CD14-positive monocyte (primary cell): ENCODE measurements around the gene CEP72. TPM values are rescaled to one million over a fixed set of nuclear protein-coding genes. Genes with fewer than 3 reads are reported as not detected.

ENCODE experiments used
- DNase-seq, 3 donors: peaks; one replicate each; pipeline ENCODE4 v3.0.0-alpha.2; 2011 to 2022
- H2AFZ ChIP-seq: 2 replicates; pipeline ENCODE4 v1.6.0; 2012; ENCODE audit warnings: mild to moderate bottlenecking, low read depth, low read length, inconsistent platforms; ENCODE audit not compliant: insufficient read depth, poor library complexity, severe bottlenecking
- H3K27ac ChIP-seq, 2 donors: 1 replicate in 1 of 2; 2 replicates in 1 of 2; pipeline ENCODE4 v1.5.1; 2012 to 2013; ENCODE audit warnings: low read length in 2 of 2, control low read depth in 1 of 2, inconsistent platforms in 1 of 2, low read depth in 1 of 2, mild to moderate bottlenecking in 1 of 2
- H3K27me3 ChIP-seq, 2 donors: one replicate each; pipeline versions ENCODE4 v1.6.0 to v1.6.1; 2011 to 2013; ENCODE audit warnings: low read length in 2 of 2; ENCODE audit not compliant: control insufficient read depth in 2 of 2, insufficient read depth in 2 of 2
- H3K36me3 ChIP-seq, 2 donors: replicated peaks in 1 of 2; 1 replicate in 1 of 2; 2 replicates in 1 of 2; pipeline versions ENCODE4 v1.5.1 to v1.6.1; 2012 to 2013; ENCODE audit warnings: low read length in 2 of 2, control low read depth in 1 of 2, inconsistent platforms in 1 of 2, mild to moderate bottlenecking in 1 of 2; ENCODE audit not compliant: insufficient read depth in 2 of 2, control insufficient read depth in 1 of 2
- H3K4me1 ChIP-seq, 2 donors: 1 replicate in 1 of 2; 2 replicates in 1 of 2; pipeline versions ENCODE4 v1.5.1 to v1.6.1; 2012 to 2013; ENCODE audit warnings: low read length in 2 of 2, control low read depth in 1 of 2, inconsistent platforms in 1 of 2, mild to moderate bottlenecking in 1 of 2, moderate library complexity in 1 of 2; ENCODE audit not compliant: insufficient read depth in 2 of 2, control insufficient read depth in 1 of 2
- H3K4me2 ChIP-seq: replicated peaks from 2 replicates; pipeline ENCODE3; 2012; ENCODE audit warnings: low read length, moderate library complexity, mild to moderate bottlenecking; ENCODE audit not compliant: poor library complexity, severe bottlenecking; ENCODE audit errors: extremely low read depth
- H3K4me3 ChIP-seq, 3 experiments: fragments of 200-600 bp in 1 of 3; sonication (generic) in 1 of 3; replicated peaks in 1 of 3; 1 replicate in 2 of 3; 2 replicates in 1 of 3; pipeline ENCODE4 v1.5.1; 2011 to 2013; ENCODE audit warnings: low read length in 3 of 3, mild to moderate bottlenecking in 3 of 3, control low read depth in 2 of 3, low read depth in 2 of 3, inconsistent platforms in 1 of 3, moderate library complexity in 1 of 3
- H3K79me2 ChIP-seq: 2 replicates; pipeline ENCODE4 v1.6.0; 2012; ENCODE audit warnings: mild to moderate bottlenecking, control low read depth, inconsistent platforms, low read length, moderate library complexity; ENCODE audit not compliant: insufficient read depth
- H3K9ac ChIP-seq: 2 replicates; pipeline ENCODE4 v1.6.0; 2017; ENCODE audit warnings: low read length, mild to moderate bottlenecking; ENCODE audit not compliant: insufficient read depth, poor library complexity, severe bottlenecking
- H3K9me3 ChIP-seq, 2 donors: replicated peaks in 1 of 2; 1 replicate in 1 of 2; 2 replicates in 1 of 2; pipeline versions ENCODE4 v1.5.1 to v1.6.1; 2012 to 2013; ENCODE audit warnings: low read length in 2 of 2, control low read depth in 1 of 2; ENCODE audit not compliant: control insufficient read depth in 1 of 2, insufficient read depth in 1 of 2
- H4K20me1 ChIP-seq: 2 replicates; pipeline ENCODE4 v1.6.0; 2012; ENCODE audit warnings: mild to moderate bottlenecking, low read length, control low read depth, moderate library complexity; ENCODE audit not compliant: insufficient read depth
- H3K27ac Mint-ChIP-seq, 7 donors: one replicate each; pipeline ENCODE4 v1.8.0; 2020; ENCODE audit warnings: mild to moderate bottlenecking in 7 of 7, mixed read lengths in 7 of 7, moderate library complexity in 6 of 7, inconsistent platforms in 2 of 7
- H3K27me3 Mint-ChIP-seq, 3 donors: one replicate each; pipeline ENCODE4 v1.8.0; 2021 to 2022; ENCODE audit warnings: low read depth in 3 of 3, mild to moderate bottlenecking in 3 of 3, mixed read lengths in 3 of 3, moderate library complexity in 3 of 3, inconsistent platforms in 1 of 3
- H3K36me3 Mint-ChIP-seq, 2 donors: one replicate each; pipeline ENCODE4 v1.8.0; 2020; ENCODE audit warnings: mixed read lengths in 2 of 2, inconsistent platforms in 1 of 2, mild to moderate bottlenecking in 1 of 2
- H3K4me1 Mint-ChIP-seq: one replicate; pipeline ENCODE4 v1.8.0; 2020; ENCODE audit warnings: mild to moderate bottlenecking, mixed read lengths
- H3K4me3 Mint-ChIP-seq, 2 donors: one replicate each; pipeline ENCODE4 v1.8.0; 2020; ENCODE audit warnings: mild to moderate bottlenecking in 2 of 2, mixed read lengths in 2 of 2, moderate library complexity in 1 of 2
- H3K9me3 Mint-ChIP-seq, 7 donors: one replicate each; pipeline ENCODE4 v1.8.0; 2020 to 2022; ENCODE audit warnings: mixed read lengths in 7 of 7, mild to moderate bottlenecking in 6 of 7, moderate library complexity in 6 of 7, inconsistent platforms in 2 of 7
- WGBS: methylation state at CpG from one replicate; pipeline ENCODE4 v1.1.5; 2013; ENCODE audit warnings: missing lambda C conversion rate; ENCODE audit not compliant: insufficient coverage; 5-methylcytosine and 5-hydroxymethylcytosine counted together
- intact Hi-C, 2 donors: fragments of 100-400 bp; cut with micrococcal nuclease; formaldehyde crosslinking; loops; one replicate each; pipeline versions ENCODE4 v1.15.0 to v1.15.1; 2023
- polyA plus RNA-seq, 3 donors: library from polyadenylated mRNA; depleted of rRNA in 1 of 3; unstranded in 2 of 3; stranded (reverse) in 1 of 3; fragments of 300-500 nt in 2 of 3; fragments of >200 nt in 1 of 3; fragmentation: Illumina TruSeq in 2 of 3; gene quantifications; 1 replicate in 2 of 3; 2 replicates in 1 of 3; pipeline ENCODE4 v1.2.3, GENCODE V29; 2012 to 2021
- TF ChIP-seq, protein P1 (sequence below): fragments of 200-600 bp; IDR thresholded peaks from one replicate; pipeline ENCODE4 v1.8.0; 2022; ENCODE audit warnings: antibody characterized with exemption, mild to moderate bottlenecking

Gene CEP72
- polyA plus RNA-seq, 3 donors, result 0.13 to 2.1 (median 0.24) TPM

GRCh38 chr5:598564-598890 is 13.6 kb upstream of the CEP72 start:
- H3K4me3 Mint-ChIP-seq, result peak overlapping the region in 1 of 2 donors; percentile 5
- peaks cover 4% of the 10 kb centered on the region for H3K4me1 Mint-ChIP-seq
- no peaks in the 10 kb centered on the region for H3K36me3 Mint-ChIP-seq
- Histone ChIP-seq H3K27ac (no peak overlapping the region), H3K27me3 (peaks cover 15 to 40% of the 10 kb centered on the region in 2 donors), H3K4me3 (no peak overlapping the region), H3K36me3 (no peaks in the 10 kb centered on the region), H3K4me2 (no peak overlapping the region), H2AFZ (no peak overlapping the region), H3K9me3 (no peaks in the 10 kb centered on the region), H3K79me2 (no peaks in the 10 kb centered on the region), H4K20me1 (no peaks in the 10 kb centered on the region), H3K4me1 (no peaks in the 10 kb centered on the region), H3K9ac (no peak overlapping the region)
- peak overlapping the region in 1 of 7 donors; percentile 3 for H3K27ac Mint-ChIP-seq
- TF ChIP-seq, protein P1, sequence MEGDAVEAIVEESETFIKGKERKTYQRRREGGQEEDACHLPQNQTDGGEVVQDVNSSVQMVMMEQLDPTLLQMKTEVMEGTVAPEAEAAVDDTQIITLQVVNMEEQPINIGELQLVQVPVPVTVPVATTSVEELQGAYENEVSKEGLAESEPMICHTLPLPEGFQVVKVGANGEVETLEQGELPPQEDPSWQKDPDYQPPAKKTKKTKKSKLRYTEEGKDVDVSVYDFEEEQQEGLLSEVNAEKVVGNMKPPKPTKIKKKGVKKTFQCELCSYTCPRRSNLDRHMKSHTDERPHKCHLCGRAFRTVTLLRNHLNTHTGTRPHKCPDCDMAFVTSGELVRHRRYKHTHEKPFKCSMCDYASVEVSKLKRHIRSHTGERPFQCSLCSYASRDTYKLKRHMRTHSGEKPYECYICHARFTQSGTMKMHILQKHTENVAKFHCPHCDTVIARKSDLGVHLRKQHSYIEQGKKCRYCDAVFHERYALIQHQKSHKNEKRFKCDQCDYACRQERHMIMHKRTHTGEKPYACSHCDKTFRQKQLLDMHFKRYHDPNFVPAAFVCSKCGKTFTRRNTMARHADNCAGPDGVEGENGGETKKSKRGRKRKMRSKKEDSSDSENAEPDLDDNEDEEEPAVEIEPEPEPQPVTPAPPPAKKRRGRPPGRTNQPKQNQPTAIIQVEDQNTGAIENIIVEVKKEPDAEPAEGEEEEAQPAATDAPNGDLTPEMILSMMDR, result no peak
- intact Hi-C loops, result no loop called here
- H3K9me3 Mint-ChIP-seq, result peaks cover 0 to 8% (median 0%) of the 10 kb centered on the region in 7 donors
- H3K27me3 Mint-ChIP-seq, result peaks cover 34 to 56% (median 35%) of the 10 kb centered on the region in 3 donors
- no peak for DNase-seq
- 64% methylated on average over 10 of the region's 14 CpGs for WGBS

- H3K9me3 Mint-ChIP-seq, result peaks cover 0 to 16% (median 1%) of the 10 kb centered on the region in 7 donors
- no peak overlapping the region for H3K9ac ChIP-seq
- no peak overlapping the region for H3K27ac ChIP-seq
- no peaks in the 10 kb centered on the region for H3K36me3 Mint-ChIP-seq
- no peaks in the 10 kb centered on the region for H3K4me1 ChIP-seq
- DNase-seq, result no peak
- no peak overlapping the region for H3K27ac Mint-ChIP-seq
- H4K20me1 ChIP-seq, result no peaks in the 10 kb centered on the region
- H3K4me3 ChIP-seq, result no peak overlapping the region
- peaks cover 34 to 64% (median 41%) of the 10 kb centered on the region in 3 donors for H3K27me3 Mint-ChIP-seq
- no peak overlapping the region for H2AFZ ChIP-seq
- intact Hi-C loops, result no loop called here
- H3K36me3 ChIP-seq, result no peaks in the 10 kb centered on the region
- no peak overlapping the region for H3K4me2 ChIP-seq
- H3K27me3 ChIP-seq, result peaks cover 11 to 31% of the 10 kb centered on the region in 2 donors
- no peaks in the 10 kb centered on the region for H3K4me1 Mint-ChIP-seq
- TF ChIP-seq, protein P1, result no peak
- no peaks in the 10 kb centered on the region for H3K79me2 ChIP-seq
- H3K4me3 Mint-ChIP-seq, result no peak overlapping the region
- 90% methylated on average over 25 of the region's 26 CpGs for WGBS
- H3K9me3 ChIP-seq, result no peaks in the 10 kb centered on the region
These were observed 11.1 kb upstream of the CEP72 start for GRCh38 chr5:600886-601541.
